KOPT-K1 (cell line): ENCODE data around the gene BBS1.
"Not testable (repeated sequence)": the region's sequence is repeated elsewhere in the genome, so short reads cannot be mapped to it uniquely, and the experiment has no call there.

ENCODE experiments used
- H3K27ac ChIP-seq: fragments of 200-600 bp; sonication (generic); 2 replicates; pipeline ENCODE4 v1.5.1; 2016; ENCODE audit warnings: antibody characterized with exemption, mild to moderate bottlenecking, low read depth, low read length; ENCODE audit not compliant: poor library complexity, severe bottlenecking
- H3K36me3 ChIP-seq: fragments of 200-600 bp; sonication (generic); 2 replicates; pipeline ENCODE4 v1.5.1; 2017; ENCODE audit warnings: antibody characterized with exemption, mild to moderate bottlenecking, low read length, moderate library complexity; ENCODE audit not compliant: insufficient read depth
- H3K9me3 ChIP-seq: fragments of 200-600 bp; sonication (generic); 2 replicates; pipeline ENCODE4 v1.5.1; 2017; ENCODE audit warnings: antibody characterized with exemption, low read length, mild to moderate bottlenecking; ENCODE audit not compliant: insufficient read depth, poor library complexity, severe bottlenecking

The BBS1 gene

DNA sequence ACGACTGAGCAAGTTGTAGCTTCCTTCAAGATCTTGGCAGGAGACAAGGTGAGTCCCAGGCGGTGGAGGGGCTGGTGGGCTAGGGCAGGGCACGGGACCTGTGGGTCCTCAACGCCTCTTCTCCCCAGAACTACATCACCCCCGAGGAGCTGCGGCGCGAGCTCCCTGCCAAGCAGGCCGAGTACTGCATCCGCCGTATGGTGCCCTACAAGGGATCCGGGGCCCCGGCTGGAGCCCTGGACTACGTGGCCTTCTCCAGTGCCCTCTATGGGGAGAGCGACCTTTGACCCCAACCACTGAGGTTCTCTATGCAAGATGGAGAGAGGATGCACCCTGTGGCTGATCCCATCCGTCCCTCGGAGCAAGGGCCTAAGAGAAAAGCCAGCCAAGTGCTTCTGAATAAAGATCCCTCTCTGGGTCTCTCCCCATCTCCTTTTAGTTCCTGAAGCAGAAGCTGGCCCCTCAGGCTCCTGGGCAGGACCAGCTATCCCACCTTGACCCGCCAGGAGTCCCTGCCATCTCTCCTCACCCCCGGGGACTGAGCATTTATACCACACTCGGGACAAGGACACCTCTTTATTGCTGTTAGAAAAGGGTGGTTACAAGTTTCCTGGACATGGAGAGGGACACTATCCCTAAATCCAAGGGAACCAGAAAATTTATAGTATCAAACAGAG lies 52.6 kb downstream of the BBS1 start:
- Histone ChIP-seq H3K9me3 (no peaks in the 10 kb centered on the region), H3K36me3 (no peaks in the 10 kb centered on the region)

GRCh38 chr11:66563832-66564231 lies 53.4 kb downstream of the BBS1 start:
- Histone ChIP-seq H3K27ac (no peak overlapping the region), H3K36me3 (no peaks in the 10 kb centered on the region), H3K9me3 (no peaks in the 10 kb centered on the region)

More for the DNA sequence above, 52.6 kb downstream of the BBS1 start:
- no peak overlapping the region for H3K27ac ChIP-seq

DNA sequence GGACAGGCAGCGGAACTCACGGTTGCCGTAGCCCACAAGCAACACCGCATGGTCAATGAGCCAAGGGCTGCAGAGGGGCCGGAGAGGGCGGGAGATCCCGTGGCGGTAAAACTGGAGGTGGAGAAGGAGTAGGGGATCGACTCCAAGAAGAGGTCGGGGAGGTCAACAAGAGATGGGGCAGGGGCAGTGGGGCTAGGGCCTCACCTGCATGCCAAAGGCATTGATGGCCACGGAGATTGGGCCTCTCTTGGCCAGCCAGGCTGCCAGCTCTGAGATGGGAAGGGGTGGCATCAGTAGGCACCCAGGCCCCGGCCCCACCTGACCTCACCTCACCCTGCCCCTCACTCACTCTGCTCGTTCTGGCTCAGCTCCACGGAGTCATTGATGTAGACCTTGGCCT lies 54.1 kb downstream of the BBS1 start:
- Histone ChIP-seq H3K27ac (no peak overlapping the region), H3K9me3 (no peaks in the 10 kb centered on the region), H3K36me3 (no peaks in the 10 kb centered on the region)

GRCh38 chr11:66564984-66565383 lies 54.5 kb downstream of the BBS1 start:
- H3K27ac ChIP-seq, result no peak overlapping the region
- no peaks in the 10 kb centered on the region for H3K36me3 ChIP-seq
- no peaks in the 10 kb centered on the region for H3K9me3 ChIP-seq

- Histone ChIP-seq H3K27ac (no peak overlapping the region), H3K9me3 (no peaks in the 10 kb centered on the region), H3K36me3 (no peaks in the 10 kb centered on the region)
Measured at GRCh38 chr11:66566221-66566620, 55.8 kb downstream of the BBS1 start.

DNA sequence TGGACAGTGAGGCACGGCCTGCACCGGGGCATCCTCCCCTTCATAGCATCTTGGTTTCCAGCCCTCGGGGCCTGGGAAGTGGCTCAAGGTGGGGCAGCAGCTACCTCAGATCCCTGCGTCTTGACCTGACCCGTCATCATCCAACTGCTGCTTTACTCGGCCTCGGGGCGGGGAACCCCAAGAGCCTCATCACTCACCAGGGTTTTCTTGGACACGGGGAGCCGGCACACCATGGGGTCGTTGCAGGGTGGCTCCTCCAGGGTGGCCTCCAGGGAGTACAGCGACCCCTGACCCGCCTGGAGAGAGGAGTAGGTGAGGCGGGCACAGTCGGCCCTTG lies 57.3 kb downstream of the BBS1 start:
- Histone ChIP-seq H3K9me3 (no peaks in the 10 kb centered on the region), H3K27ac (no peak overlapping the region), H3K36me3 (no peaks in the 10 kb centered on the region)

DNA sequence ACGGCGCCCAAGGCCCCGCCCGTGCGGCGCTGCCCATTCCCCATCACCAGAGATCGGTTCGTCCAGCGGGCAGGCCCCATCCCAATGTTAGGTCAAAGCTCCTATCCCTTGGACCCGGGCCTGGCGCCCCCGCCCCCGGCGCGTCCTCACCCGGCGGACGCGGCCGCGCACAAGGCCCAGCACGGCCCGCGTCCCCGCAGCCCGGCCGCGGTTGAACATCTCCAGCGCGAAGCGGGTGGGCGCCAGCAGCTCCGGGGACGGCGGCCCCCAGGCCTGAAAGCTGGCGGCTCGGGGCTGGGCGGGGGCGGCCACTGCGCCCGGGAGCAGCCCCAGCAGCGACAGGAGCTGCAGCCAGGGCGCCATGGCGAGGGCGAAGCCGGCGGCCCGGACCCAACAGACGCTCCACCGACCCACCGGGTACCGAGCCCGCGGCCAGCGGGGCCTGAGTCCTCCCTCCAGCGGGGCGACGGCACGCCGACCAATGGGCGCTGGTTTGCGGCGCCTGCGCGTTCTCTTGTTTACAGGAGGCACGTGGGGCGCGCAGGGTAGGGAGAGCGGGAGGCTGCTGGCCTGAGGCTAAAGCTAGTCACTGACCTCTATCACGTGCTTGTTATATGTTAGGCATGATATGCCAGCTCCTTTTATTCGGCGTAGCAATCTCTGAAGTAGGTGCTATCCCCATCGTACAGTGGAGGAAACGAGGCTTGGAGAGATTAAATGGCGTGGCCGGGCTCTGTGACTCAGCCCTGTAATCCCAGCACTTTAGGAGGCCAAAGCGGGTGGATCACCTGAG lies 57.9 kb downstream of the BBS1 start, which contains the start of gene CTSF:
CTSF (minus strand) TSS at position 483 of the 793 bp plus-strand sequence; CDS start at position 363, 120 bp downstream.
- Histone ChIP-seq H3K9me3 (no peaks in the 10 kb centered on the region), H3K27ac (no peak within 1 kb of the TSS), H3K36me3 (no peaks in the 10 kb centered on the region)

- Histone ChIP-seq H3K27ac (no peak overlapping the region), H3K9me3 (no peaks in the 10 kb centered on the region), H3K36me3 (no peaks in the 10 kb centered on the region)
Measured at GRCh38 chr11:66569076-66569475, 58.6 kb downstream of the BBS1 start.

DNA sequence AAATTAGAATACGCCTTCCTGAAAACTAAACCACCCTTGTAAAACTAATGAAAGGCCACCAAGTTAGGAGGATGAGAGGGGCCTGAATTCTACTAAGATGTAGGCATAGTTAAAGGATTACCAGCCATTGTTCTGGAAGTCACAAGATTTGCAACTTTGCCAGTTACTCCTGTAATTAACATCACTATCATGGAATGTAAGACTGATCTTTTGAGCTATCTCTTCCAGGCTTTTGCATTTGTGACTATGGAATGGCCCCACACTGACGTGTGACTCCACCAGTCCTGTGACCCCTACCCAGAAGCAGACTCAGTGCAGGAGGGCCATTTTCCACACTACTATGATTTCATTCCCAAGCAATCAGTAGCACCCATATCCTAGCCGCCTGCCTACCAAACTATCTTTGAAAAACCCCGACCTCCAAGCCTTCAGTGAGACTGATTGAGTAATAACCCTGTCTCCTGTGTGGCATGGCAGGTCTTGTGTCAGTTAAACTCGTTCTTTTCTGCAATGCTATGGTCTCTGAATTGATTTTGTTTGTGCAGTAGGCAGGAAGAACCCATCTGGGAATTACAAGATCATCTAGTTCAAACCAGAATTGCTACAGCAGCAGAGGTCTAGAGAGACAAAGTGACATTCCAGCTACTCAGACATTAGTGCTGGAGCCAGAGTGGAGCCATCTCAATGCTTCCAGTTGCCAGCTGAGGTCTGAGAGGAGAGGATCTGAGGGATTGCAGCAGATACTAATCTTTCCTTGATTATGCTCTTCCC lies 59.8 kb downstream of the BBS1 start:
- no peak overlapping the region for H3K27ac ChIP-seq
- no peaks in the 10 kb centered on the region for H3K36me3 ChIP-seq
- no peaks in the 10 kb centered on the region for H3K9me3 ChIP-seq

GRCh38 chr11:66570850-66571180 lies 60.4 kb downstream of the BBS1 start:
- no peak overlapping the region for H3K27ac ChIP-seq
- H3K36me3 ChIP-seq, result no peaks in the 10 kb centered on the region
- no peaks in the 10 kb centered on the region for H3K9me3 ChIP-seq

DNA sequence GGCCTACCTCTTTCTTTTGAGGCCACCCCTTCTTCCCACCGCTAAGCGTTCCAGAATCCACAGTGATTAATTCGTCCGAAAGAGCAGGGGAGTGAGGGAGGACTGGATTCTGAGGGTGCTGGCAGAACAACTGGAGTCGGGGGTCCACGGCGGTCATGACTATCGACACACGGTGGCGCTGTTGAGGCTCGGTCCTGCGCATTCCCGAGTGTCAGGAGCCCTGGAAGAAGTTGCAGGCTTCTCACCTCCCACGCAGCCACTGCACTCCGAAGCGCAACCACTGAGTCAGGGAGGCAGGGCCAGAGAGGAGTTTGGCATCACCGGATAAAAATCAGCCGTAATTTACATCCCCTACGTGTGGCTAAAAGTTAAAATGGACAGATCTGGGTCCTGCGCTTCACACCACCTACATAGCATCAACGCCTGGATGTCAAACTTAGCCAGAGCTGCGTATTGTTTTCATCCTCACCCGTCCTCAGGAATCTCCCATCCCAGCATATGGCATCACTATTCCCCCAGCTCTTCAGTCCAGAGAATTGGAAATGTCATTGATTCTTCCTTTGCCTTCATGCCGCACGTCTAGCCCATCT lies 68.7 kb downstream of the BBS1 start:
- no peak overlapping the region for H3K27ac ChIP-seq
- peaks cover 12% of the 10 kb centered on the region for H3K9me3 ChIP-seq
- H3K36me3 ChIP-seq, result no peaks in the 10 kb centered on the region

DNA sequence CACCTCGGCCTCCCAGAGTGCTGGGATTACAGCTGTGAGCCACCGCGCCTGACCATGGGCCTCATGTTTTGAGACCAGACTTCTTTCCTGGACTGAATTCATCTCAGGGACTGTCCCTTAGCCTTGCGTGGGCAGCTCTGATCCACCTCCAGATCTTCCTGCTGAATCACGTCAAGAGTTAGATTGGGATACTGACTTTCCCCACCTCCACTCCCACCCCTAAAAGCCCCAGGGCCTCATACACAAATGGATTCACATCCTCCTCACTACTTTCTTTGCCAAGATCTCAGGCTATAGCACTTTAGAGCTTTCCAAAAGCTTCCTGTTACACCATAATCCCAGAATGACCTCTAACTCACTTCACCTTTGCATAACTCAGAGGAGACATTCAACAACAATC lies 70.4 kb downstream of the BBS1 start:
- H3K9me3 ChIP-seq, result peaks cover 12% of the 10 kb centered on the region
- H3K27ac ChIP-seq, result no peak overlapping the region
- no peaks in the 10 kb centered on the region for H3K36me3 ChIP-seq

- Histone ChIP-seq H3K9me3 (peaks cover 12% of the 10 kb centered on the region), H3K36me3 (no peaks in the 10 kb centered on the region), H3K27ac (no peak overlapping the region)
Measured at GRCh38 chr11:66581261-66581660, 70.8 kb downstream of the BBS1 start.

DNA sequence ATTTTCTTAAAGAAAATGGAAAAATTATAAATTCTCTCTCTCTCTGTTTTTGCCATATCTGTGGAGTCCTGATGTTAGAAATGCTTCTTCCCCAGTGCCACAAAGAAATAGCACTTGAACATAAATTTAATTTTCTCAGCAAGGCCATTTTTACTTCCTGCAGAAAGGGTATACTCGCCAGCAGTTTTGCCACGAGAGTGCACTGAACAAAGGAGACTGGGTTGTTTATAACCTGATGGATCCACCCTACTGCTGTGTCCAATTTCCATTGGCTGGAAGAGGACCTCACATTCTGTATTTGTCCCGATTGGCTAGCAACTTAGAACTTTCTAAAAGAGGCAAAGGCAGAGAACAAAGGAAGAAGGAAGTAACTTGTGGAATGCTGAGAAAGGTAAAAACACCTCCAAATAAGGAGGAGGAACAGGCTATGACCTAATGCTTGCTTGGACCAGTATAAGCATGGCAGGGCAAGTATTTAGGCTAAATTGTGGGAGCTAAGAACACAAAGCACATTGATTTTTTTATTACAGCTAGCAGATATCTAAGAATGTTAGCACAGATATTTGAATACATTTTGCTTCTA lies 72.2 kb downstream of the BBS1 start:
- not testable (repeated sequence) for H3K36me3 ChIP-seq, H3K27ac ChIP-seq
- peaks cover 12% of the 10 kb centered on the region for H3K9me3 ChIP-seq
